ENCODE data around the gene AEN.
A peak's percentile ranks its signal among the peaks of the same experiment; 100 is the strongest.
"Not testable (repeated sequence)": the region's sequence is repeated elsewhere in the genome, so short reads cannot be mapped to it uniquely, and the experiment has no call there.

AEN gene

DNA sequence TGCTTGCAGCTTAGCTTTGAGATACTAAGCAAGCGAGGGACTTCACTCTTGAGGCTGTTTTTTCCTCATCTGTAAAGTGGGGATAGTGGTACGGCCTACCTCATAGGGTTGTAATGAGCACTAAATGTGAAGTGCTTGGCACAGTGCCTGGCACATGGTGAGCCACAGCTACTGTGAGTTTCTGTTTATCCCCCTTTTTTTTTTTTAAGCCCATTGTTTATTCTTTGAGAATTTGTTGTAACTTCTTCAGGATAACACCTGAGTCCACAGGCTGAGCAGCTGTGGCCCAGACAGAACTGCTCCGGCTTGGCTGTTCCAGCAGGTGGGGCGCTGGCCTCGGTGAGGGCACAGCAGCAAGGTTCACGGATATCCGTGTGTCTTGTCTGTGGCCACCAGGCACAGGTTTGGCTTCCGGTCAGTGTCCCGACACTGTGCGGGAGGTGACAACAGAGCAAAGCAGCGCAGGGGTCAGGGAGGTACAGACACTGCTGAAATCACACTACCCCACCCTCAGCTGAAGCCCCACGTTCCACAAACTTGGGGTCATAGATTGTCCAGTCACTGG is 10.4 kb downstream of the AEN start:
- DNase-seq = no peak

GRCh38 chr15:88632797-88633196 is 11.7 kb downstream of the AEN start:
- DNase-seq = not testable (repeated sequence)

- no peak for DNase-seq
These were observed 13.3 kb downstream of the AEN start for GRCh38 chr15:88634449-88634848.

- DNase-seq = no peak
These were observed 14.2 kb downstream of the AEN start for GRCh38 chr15:88635318-88635717.

GRCh38 chr15:88636050-88636449 is 14.9 kb downstream of the AEN start:
- no peak for DNase-seq

DNA sequence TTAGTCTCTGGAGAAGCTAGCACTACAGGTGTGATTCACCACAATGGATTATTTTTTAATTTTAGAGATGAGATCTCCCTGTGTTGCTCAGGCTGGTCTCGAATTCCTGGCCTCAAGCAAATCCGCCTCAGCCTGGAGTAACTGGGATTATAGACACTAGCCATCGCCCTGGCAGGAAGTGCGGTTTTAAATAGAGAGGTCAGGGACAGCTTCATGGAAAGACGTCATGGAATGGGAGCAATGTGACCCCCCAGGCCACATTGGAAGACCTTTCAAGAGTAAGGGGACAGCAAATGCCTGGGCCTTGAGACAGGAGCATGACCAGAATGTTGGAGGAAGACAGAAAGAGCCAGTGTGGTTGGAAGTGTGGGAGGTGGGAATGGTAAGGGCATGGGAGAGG is 15.5 kb downstream of the AEN start:
- DNase-seq = no peak

DNA sequence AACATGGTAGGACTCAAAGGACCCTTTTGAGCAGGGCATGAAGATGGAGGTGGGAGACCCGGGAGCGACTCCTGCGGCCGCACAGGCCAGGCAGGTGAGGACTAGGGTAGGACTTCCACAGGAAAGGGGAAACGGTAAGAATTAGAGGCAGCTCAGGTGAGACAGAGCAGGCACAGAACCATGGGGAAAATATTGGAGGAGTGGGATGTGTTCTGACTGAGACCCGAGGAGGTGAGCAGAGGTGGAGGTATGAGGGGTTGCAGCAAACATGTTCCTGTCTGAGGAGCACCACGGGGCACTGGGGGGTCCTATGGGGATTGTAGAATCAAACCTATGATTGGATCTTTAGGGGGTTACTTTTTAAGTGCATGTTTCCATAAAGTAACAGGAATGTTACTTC is 16.3 kb downstream of the AEN start:
- DNase-seq = no peak

DNA sequence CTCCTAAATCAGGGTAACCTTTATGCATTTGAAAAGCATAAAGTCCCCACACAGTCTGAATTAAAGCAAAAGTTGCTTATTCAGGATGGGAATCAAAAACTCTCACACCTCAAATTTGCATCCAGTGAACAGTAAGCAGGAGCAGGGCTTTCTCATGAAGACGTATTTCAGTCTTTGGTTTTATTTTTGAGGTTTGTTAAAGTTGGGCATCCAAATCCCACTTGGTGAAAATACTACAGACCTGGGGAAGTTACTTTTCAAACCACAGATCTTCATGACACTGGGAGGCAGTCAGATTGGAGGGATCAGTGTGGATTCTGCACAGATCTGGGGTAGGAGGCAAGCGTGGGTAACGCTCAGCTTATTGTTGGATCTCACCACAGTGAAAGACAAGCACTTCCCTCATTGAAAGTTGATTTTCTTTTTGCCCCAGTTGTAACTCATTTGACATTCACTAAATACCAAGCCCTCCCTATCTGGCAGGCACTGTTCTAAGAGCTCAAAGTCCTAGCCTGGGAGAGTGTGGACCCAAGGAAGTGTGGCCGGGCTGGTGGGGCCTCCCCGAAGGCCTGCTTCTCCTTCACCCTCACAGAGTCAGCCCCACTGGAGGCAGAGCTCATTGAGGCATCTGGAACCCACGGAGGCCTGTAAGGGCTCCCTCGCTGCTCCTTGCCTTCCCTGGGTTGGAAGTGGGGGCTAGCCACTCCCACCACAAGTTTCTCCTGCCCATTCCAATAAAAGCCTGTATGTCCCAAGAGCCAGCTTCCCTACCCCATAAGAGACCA is 16.9 kb downstream of the AEN start:
- no peak for DNase-seq

DNA sequence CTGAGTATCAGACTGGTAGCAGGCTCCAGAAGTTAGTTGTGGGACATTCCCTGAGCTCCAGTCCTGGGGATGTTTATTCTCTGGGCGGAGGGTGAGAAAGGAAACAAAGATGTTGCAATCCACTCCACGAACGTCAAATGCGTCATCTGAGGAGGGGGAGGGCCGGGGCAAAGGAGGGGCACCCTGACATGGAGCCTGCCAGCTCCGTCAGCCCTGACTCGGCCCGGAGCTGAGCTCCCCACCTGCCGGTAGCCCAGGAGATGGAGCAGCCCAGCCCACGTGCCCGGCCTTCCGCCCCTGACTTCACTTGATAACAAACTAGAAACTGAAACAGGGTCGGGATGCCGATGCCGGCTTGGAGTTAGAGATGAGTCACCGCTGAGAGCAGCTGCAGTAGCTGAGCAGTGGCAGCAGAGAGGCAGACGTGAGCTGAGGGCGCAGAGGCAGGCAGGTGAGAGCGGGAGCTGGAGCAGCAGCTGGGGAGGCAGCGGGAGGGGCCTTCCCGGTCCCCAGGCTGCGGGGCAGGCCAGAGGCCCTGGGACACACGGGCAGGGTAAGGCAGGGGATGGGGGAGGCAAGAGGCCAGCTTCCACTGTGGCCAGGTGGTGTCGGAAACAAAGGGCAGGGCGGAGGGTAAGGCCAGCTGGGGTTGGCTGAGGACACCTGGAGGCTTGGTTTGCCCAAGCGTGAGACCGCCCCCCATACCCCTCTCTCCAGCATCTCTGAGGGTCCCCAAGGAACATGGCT is 17.7 kb downstream of the AEN start, which contains the start of gene ISG20:
Gene ISG20, plus strand, starts transcription at position 391 of the 747 bp plus-strand sequence. Its CDS starts 351 bp downstream, at position 742.
- peak; percentile 56 for DNase-seq

GRCh38 chr15:88641959-88642452 is 20.9 kb downstream of the AEN start:
- no peak for DNase-seq

DNA sequence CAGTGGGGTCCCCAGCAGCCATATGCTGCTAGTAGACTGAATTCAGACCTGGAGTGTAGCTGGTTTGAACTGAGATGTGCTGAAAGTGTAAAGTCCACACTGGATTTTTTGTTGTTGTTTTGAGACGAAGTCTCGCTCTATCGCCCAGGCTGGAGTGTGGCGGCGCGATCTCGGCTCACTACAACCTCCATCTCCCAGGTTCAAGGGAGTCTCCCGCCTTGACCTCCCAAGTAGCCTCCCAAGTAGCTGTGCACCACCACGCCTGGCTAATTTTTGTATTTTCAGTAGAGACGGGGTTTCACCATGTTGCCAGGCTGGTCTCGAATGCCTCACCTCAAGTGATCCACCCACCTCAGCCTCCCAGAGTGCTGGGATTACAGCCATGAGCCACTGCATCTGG is 21.4 kb downstream of the AEN start:
- DNase-seq = not testable (repeated sequence)

GRCh38 chr15:88644741-88645140 is 23.6 kb downstream of the AEN start:
- no peak for DNase-seq

- DNase-seq = no peak
These were observed 24.3 kb downstream of the AEN start for GRCh38 chr15:88645171-88646087.

DNA sequence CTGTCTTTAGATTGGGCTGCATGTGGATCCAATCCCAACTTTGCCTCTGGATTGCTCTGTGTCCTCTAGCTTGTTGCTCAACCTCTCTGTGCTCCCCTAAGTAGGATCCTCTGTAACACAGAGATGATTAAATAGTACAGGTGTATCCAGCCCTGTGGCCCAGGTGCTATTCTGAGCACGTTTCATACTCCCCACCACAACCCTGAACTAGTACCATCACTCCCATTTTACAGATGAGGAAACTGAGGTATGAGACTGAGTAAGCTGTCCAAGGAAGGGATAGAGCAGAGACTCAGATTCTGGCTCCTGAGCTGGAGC is 24.9 kb downstream of the AEN start:
- DNase-seq = no peak

DNA sequence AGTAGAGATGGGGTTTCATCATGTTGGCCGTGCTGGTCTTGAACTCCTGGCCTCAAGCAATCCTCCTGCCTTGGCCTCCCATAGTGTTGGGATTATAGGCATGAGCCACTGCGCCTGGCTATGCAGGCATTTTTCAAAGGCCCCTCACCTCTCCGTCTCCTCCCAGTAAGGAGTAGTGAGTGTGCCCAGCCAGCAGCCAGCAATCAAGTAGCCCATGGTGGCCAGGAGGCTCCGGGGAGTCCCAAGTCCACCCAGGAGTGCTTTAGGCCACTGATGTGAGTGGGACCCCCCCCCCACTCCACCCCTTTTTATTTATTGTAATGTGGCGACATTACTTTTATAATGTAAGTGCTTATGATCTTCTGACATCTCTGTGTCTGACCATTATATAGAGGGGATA is 25.8 kb downstream of the AEN start:
- no peak for DNase-seq

DNA sequence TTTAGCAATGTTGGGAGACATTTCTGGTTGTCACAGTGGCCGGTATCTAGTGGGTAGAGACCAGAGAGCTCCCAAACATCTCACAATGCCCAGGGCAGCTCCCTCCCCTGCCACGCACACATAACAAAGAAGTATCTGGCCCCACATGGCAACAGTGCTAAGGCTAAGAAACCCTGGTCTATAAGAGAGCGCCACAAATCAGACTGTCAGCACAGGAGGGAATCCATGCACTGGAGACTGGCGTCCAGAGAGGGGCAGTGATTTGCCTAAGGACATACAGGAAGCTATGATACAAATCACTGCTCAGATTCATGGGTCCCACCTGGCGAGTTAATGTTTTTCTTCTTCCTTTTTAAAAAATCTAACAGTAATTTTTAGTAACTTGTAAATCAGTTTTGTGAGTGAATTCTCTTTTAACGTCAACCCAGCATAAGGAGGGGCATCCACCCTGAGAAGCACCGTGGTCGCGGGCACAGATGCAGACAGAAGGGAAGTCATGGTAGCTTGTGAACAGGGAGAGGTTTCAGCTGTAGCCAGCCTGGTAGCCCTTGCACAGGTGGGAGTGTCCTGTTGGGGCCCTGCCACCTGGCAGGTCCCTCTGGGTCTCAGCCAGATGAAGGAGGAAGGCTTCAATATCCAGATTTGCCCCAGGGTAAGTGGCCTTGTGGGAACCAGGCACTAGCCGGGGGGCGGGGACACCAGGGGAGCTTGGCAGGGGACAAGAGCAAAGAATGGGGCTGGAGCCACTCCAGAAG is 26.4 kb downstream of the AEN start:
- DNase-seq = no peak

DNA sequence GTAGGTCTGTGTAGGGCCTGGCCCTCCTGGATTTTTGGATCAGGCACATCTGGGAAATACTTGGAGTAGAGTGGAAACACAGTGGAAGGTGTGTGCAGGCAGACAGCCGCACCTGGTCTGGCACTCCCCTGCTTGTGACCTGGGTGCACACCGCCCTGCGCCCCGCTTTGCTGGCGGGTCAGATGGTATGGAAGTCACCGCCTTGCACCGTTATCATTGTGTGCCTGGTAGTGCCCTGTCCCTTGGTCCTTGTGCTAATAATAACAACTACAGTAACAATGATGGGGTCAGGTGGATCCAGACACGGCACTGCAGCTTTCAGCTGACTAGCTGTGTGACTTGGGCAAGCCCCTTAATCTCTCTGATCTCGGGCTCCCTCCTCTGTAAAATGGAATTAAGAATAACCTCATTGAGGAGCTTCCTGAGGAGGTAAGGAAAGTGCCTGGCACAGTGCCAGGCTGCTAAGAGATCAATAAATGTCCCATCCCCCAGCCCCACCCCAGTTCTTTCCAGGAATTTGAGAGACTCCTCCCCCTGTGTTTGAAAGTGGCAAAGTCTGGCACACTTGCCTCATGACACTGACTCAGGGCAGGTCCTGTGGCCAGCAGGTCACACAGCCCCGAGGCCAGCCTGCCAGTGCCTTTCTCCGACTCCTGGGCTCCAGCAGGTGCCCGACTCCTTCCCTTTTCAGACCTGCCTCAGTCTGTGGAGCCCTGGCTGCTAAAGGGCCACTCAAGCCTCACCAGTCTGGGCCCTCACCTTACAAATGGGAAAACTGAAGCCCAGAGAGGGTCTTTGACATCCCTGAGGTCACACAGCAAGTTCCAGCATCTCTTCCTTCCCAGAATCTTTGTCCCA is 27.4 kb downstream of the AEN start:
- no peak for DNase-seq

DNA sequence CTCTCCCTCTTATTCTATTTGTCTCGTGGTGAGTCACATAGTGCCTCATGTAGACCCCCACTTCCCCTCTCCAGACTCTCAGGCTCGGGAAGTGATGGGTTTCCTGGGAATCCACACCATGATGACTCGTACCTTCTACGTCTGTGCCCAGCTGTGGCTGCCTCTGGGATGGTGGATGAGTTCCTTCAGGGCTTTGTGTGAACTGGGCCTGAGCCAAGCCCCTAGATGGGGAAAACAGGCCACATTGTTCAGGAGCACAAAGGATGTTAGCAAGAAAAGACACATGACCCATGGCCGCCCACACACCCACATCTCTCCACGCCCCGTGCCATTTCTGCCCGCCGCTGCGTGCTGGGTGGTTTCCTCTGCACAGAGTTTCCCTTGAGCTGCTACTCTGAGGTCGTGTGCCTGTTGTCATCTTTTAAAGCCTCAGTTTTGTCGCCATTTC is 28.2 kb downstream of the AEN start:
- DNase-seq = no peak

DNA sequence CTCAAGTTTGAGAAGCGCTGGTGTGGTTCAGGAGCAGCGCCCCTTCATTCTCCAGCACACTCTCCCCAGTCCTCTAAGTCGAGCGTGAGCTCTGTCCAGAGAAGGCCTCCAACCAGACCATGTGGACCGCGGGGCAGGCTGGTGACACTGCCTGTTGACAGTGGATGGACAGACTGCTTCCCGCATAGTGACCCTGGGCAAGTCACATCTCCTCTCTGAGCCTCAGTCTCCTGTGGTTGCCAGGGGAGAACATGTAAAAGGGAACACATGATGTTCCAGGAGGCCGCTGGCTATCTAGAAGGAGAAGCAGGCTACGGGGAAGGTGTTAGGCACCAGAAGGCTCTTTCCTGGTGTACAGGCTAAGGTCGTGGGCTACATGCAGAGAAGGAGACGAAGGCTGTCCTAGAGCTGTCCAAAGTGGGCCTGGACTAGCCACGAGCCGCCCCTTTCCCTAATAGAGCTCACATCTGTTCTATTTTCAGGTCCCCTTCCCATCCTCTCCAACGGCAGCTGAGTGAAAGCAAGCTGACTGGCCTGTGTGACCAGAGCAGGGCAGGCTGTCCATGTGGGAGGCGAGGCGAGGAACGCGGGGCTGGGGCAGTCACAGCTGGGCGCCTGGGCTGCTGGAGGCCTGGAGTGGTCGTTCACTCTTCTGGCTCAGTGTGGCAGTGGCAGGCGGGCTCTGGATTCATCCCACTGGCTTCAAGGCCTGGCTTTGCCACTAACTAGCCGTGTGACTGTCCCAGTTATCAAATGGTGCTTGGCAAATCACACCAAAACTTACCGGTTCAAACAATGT is 28.8 kb downstream of the AEN start:
- DNase-seq = no peak

- DNase-seq = no peak
These were observed 29.4 kb downstream of the AEN start for GRCh38 chr15:88650556-88650955.
